Kidney tubule cell (primary cell): ENCODE data around the gene RAP1A.

ENCODE experiments used
- DNase-seq: peaks from one replicate; pipeline ENCODE4 v3.0.0-alpha.2; 2018; ENCODE audit warnings: low spot score

RAP1A gene

GRCh38 chr1:111758373-111758772, 138.8 kb downstream of the RAP1A start:
- DNase-seq = no peak

DNA sequence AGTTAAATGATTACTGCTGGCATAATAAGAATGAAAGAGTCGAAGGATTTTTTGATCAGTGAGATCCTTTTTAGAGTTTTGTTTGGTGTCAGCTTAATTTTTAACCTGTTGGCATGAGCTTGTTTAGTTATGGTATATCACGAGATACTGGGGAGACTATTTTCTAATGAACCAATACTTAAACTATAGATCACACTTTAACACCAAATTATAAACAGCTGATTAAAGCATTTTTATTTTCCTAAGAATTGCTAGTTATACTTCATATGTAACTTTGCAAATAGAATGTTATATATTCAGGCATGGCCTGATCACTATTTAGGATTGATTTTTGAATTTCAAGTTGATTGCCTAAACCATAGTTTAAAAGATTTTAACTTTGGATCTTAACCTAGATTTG, 142.1 kb downstream of the RAP1A start:
- no peak for DNase-seq

GRCh38 chr1:111762332-111762731, 142.7 kb downstream of the RAP1A start:
- DNase-seq = no peak
